Measurements from ENCODE around the gene NCOR2.

NCOR2 gene

GRCh38 chr12:124542021-124542949 is 25.1 kb downstream of the NCOR2 start:
- Histone ChIP-seq H3K36me3 (ENCODE audit: insufficient read depth, low read length) (no peaks in the 10 kb centered on the region), H3K9ac (ENCODE audit: insufficient read length) (no peak overlapping the region), H3K4me3 (no peak overlapping the region), H3K9me3 (ENCODE audit: low read depth, low read length) (no peaks in the 10 kb centered on the region), H3K27ac (0 out of 2 replicates have a peak overlapping the region, but pooled peaks have one; percentile 8)
- no peak for TF ChIP-seq POLR2AphosphoS5 (IDR thresholded peaks at IDR 0.05; ENCODE audit: borderline replicate concordance, low read depth, low read length)
- TF ChIP-seq FOXP2 (optimal IDR thresholded peaks at IDR 0.05; ENCODE audit: control extremely low read depth, extremely low read length, insufficient read depth) = no peak
- TF ChIP-seq EZH2 (IDR thresholded peaks at IDR 0.05) = no peak
- no peak for DNase-seq (ENCODE audit: low read depth, low spot score)

DNA sequence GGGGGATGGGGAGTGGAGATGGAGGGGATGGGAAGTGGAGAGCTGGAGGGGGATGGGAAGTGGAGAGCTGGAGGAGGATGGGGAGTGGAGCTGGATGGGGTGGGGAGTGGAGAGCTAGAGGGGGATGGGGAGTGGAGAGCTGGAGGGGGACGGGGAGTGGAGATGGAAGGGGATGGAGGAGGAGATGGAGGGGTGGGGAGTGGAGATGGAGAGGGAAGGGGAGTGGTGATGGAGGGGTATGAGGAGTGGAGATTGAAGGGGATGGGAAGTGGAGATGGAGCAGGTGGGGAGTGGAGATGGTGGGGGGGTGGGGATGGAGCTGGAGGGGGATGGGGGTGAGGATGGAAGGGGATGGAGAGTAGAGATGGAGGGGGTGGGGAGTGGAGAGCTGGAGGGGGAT is 26.1 kb downstream of the NCOR2 start:
- DNase-seq (ENCODE audit: low read depth, low spot score) = no peak
- Histone ChIP-seq H3K9me3 (ENCODE audit: low read depth, low read length) (no peaks in the 10 kb centered on the region), H3K9ac (ENCODE audit: insufficient read length) (no peak overlapping the region), H3K27ac (no peak overlapping the region), H3K36me3 (ENCODE audit: insufficient read depth, low read length) (no peaks in the 10 kb centered on the region), H3K4me3 (no peak overlapping the region)
- TF ChIP-seq POLR2AphosphoS5 (IDR thresholded peaks at IDR 0.05; ENCODE audit: borderline replicate concordance, low read depth, low read length) = no peak
- no peak for TF ChIP-seq EZH2 (IDR thresholded peaks at IDR 0.05)
- TF ChIP-seq FOXP2 (optimal IDR thresholded peaks at IDR 0.05; ENCODE audit: control extremely low read depth, extremely low read length, insufficient read depth) = no peak

DNA sequence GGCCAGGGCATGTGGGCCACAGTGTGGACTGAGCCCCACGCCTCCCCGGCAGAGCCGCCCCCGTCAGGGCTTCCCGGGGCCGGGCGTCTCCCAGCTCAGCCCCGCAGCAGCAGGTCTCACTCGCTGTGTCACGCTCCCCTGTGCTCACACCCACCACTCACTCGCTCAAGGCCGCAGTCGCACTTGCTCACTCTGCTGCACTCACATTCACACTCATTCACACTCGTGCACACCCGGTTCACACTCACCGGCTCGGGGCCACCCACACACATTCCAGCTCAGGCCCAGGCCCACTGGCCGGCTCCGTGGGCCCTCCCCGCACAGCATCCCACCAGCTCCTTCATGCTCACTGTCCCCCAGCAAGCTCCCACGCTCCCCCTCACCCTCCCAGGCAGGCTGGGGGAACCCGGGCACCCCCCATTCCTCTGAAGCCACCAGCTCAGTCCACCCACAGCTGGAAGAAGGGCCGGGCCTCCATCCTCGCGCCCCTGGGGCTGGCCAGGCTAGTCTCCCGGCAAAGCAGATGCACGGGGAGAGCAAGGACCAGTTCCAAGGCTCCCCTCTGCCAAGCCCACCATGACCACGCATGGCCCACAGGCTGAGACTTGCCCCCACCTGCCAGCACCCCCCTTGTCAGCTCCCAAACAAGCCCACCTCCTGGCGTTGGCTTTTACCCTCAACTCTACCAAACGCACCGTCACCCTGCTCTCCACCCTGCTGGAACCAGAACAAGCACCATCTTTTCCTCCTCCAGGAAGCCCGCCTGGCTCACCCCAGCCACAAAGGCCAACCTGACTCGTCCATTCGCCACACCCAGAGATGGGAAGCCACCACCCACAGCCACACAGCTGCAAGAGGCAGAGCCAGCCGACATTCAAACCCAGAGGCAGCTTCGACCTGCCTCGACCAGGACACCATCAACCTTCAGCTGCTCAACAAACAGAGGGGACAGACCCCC is 28.0 kb downstream of the NCOR2 start:
- Histone ChIP-seq H3K9me3 (ENCODE audit: low read depth, low read length) (no peaks in the 10 kb centered on the region), H3K36me3 (ENCODE audit: insufficient read depth, low read length) (0 out of 2 replicates have a peak, but pooled peaks cover 3% of the 10 kb centered on the region), H3K27ac (no peak overlapping the region), H3K9ac (ENCODE audit: insufficient read length) (no peak overlapping the region), H3K4me3 (no peak overlapping the region)
- no peak for DNase-seq (ENCODE audit: low read depth, low spot score)
- TF ChIP-seq FOXP2 (optimal IDR thresholded peaks at IDR 0.05; ENCODE audit: control extremely low read depth, extremely low read length, insufficient read depth) (no peak), EZH2 (IDR thresholded peaks at IDR 0.05) (no peak), POLR2AphosphoS5 (IDR thresholded peaks at IDR 0.05; ENCODE audit: borderline replicate concordance, low read depth, low read length) (no peak)

- H3K36me3 ChIP-seq (ENCODE audit: insufficient read depth, low read length) = 0 out of 2 replicates have a peak, but pooled peaks cover 3% of the 10 kb centered on the region
- no peak overlapping the region for H3K4me3 ChIP-seq
- TF ChIP-seq EZH2 (IDR thresholded peaks at IDR 0.05) = no peak
- TF ChIP-seq POLR2AphosphoS5 (IDR thresholded peaks at IDR 0.05; ENCODE audit: borderline replicate concordance, low read depth, low read length) = no peak
- TF ChIP-seq FOXP2 (optimal IDR thresholded peaks at IDR 0.05; ENCODE audit: control extremely low read depth, extremely low read length, insufficient read depth) = no peak
- no peak overlapping the region for H3K9ac ChIP-seq (ENCODE audit: insufficient read length)
- DNase-seq (ENCODE audit: low read depth, low spot score) = no peak
- no peak overlapping the region for H3K27ac ChIP-seq
- H3K9me3 ChIP-seq (ENCODE audit: low read depth, low read length) = no peaks in the 10 kb centered on the region
Measured at GRCh38 chr12:124538194-124539082, 29.0 kb downstream of the NCOR2 start.

- no peak overlapping the region for H3K4me3 ChIP-seq
- no peak overlapping the region for H3K9ac ChIP-seq (ENCODE audit: insufficient read length)
- H3K27ac ChIP-seq = peak overlapping the region; percentile 31; the same call in 1 of the 2 replicates
- no peak for DNase-seq (ENCODE audit: low read depth, low spot score)
- no peaks in the 10 kb centered on the region for H3K9me3 ChIP-seq (ENCODE audit: low read depth, low read length)
- 0 out of 2 replicates have a peak, but pooled peaks cover 3% of the 10 kb centered on the region for H3K36me3 ChIP-seq (ENCODE audit: insufficient read depth, low read length)
- TF ChIP-seq POLR2AphosphoS5 (IDR thresholded peaks at IDR 0.05; ENCODE audit: borderline replicate concordance, low read depth, low read length) (no peak), FOXP2 (optimal IDR thresholded peaks at IDR 0.05; ENCODE audit: control extremely low read depth, extremely low read length, insufficient read depth) (no peak), EZH2 (IDR thresholded peaks at IDR 0.05) (no peak)
Measured at GRCh38 chr12:124537525-124538193, 29.8 kb downstream of the NCOR2 start.

GRCh38 chr12:124536641-124537040 is 30.8 kb downstream of the NCOR2 start:
- no peaks in the 10 kb centered on the region for H3K9me3 ChIP-seq (ENCODE audit: low read depth, low read length)
- DNase-seq (ENCODE audit: low read depth, low spot score) = no peak
- no peak overlapping the region for H3K9ac ChIP-seq (ENCODE audit: insufficient read length)
- H3K27ac ChIP-seq = 0 out of 2 replicates have a peak overlapping the region, but pooled peaks have one; percentile 16
- H3K36me3 ChIP-seq (ENCODE audit: insufficient read depth, low read length) = 0 out of 2 replicates have a peak, but pooled peaks cover 3% of the 10 kb centered on the region
- H3K4me3 ChIP-seq = no peak overlapping the region
- TF ChIP-seq FOXP2 (optimal IDR thresholded peaks at IDR 0.05; ENCODE audit: control extremely low read depth, extremely low read length, insufficient read depth) (no peak), POLR2AphosphoS5 (IDR thresholded peaks at IDR 0.05; ENCODE audit: borderline replicate concordance, low read depth, low read length) (no peak), EZH2 (IDR thresholded peaks at IDR 0.05) (no peak)

All from SK-N-MC (cell line).